H1 (cell line): ENCODE data around the gene STARD3. TPM values are rescaled to one million over a fixed set of nuclear protein-coding genes. Genes with fewer than 3 reads are reported as not detected.

Experiments used
- CTCF ChIA-PET: fragments of 300-600 bp; sonication (Branson Sonifier 250); formaldehyde crosslinking; loops from one replicate; lab custom pipeline; 2021; ENCODE audit not compliant: partially characterized antibody; lab: Charles Lee
- POLR2A ChIA-PET: fragments of 300-600 bp; sonication (Branson Sonifier 250); formaldehyde crosslinking; loops from one replicate; lab custom pipeline; 2021; ENCODE audit warnings: inconsistent platforms; ENCODE audit not compliant: partially characterized antibody; lab: Charles Lee
- DNase-seq, 2 experiments: peaks; one replicate each; pipeline versions ENCODE4 v3.0.0 to v3.0.0-alpha.2; 2010 to 2022; ENCODE audit warnings: low spot score in 2 of 2, low read depth in 1 of 2, mixed read lengths in 1 of 2
- FAIRE-seq: peaks from 2 replicates; lab custom pipeline; 2011; peaks lifted over from hg19 to GRCh38; lab: Jason Lieb, UNC
- H2AFZ ChIP-seq: 2 replicates; pipeline ENCODE4 v1.8.1; 2012; ENCODE audit warnings: low read length, inconsistent platforms
- H2AK5ac ChIP-seq: 2 replicates; pipeline ENCODE4 v1.6.1; 2013; ENCODE audit warnings: low read depth, low read length
- H2BK120ac ChIP-seq: replicated peaks from 2 replicates; pipeline ENCODE3; 2013; ENCODE audit warnings: low read depth, low read length, inconsistent platforms
- H2BK12ac ChIP-seq: 2 replicates; pipeline ENCODE4 v1.6.1; 2013; ENCODE audit warnings: low read depth, low read length
- H2BK15ac ChIP-seq: 2 replicates; pipeline ENCODE4 v1.6.1; 2013; ENCODE audit warnings: low read length
- H2BK20ac ChIP-seq: 2 replicates; pipeline ENCODE4 v1.6.1; 2013; ENCODE audit warnings: low read length
- H2BK5ac ChIP-seq: 2 replicates; pipeline ENCODE4 v1.6.1; 2013; ENCODE audit warnings: low read depth, low read length
- H3K14ac ChIP-seq: 2 replicates; pipeline ENCODE4 v1.6.1; 2013; ENCODE audit warnings: inconsistent platforms; ENCODE audit not compliant: insufficient read length
- H3K18ac ChIP-seq: 2 replicates; pipeline ENCODE4 v1.6.1; 2013; ENCODE audit warnings: low read length; ENCODE audit errors: extremely low read depth
- H3K23ac ChIP-seq: 2 replicates; pipeline ENCODE4 v1.6.1; 2013; ENCODE audit warnings: inconsistent platforms; ENCODE audit not compliant: insufficient read length
- H3K23me2 ChIP-seq: 2 replicates; pipeline ENCODE4 v1.6.1; 2013; ENCODE audit warnings: low read depth, low read length
- H3K27ac ChIP-seq: 2 replicates; pipeline ENCODE4 v1.6.1; 2011; ENCODE audit warnings: low read depth, low read length, inconsistent platforms
- H3K27me3 ChIP-seq, 4 experiments: replicated peaks in 1 of 4; 1 replicate in 1 of 4; 2 replicates in 3 of 4; pipeline versions ENCODE4 v1.6.1 to v1.8.1; 2011 to 2013; ENCODE audit warnings: low read length in 3 of 4, mild to moderate bottlenecking in 3 of 4, inconsistent platforms in 2 of 4, mixed read lengths in 2 of 4, moderate library complexity in 1 of 4; ENCODE audit not compliant: control insufficient read depth in 3 of 4, insufficient read depth in 3 of 4; ENCODE audit errors: extremely low read depth in 1 of 4
- H3K36me3 ChIP-seq, 4 experiments: 2 replicates each; pipeline versions ENCODE4 v1.6.1 to v1.8.1; 2011 to 2013; ENCODE audit warnings: mild to moderate bottlenecking in 4 of 4, low read length in 3 of 4, moderate library complexity in 2 of 4, control low read depth in 1 of 4, inconsistent platforms in 1 of 4; ENCODE audit not compliant: insufficient read depth in 4 of 4, control insufficient read depth in 2 of 4
- H3K4ac ChIP-seq: replicated peaks from 2 replicates; pipeline ENCODE3; 2013; ENCODE audit warnings: low read length, low read depth, mixed read lengths, inconsistent platforms; ENCODE audit not compliant: insufficient read length
- H3K4me1 ChIP-seq, 4 experiments: replicated peaks in 1 of 4; 1 replicate in 1 of 4; 2 replicates in 3 of 4; pipeline versions ENCODE4 v1.6.1 to v1.8.1; 2011 to 2013; ENCODE audit warnings: low read length in 3 of 4, inconsistent platforms in 2 of 4, mixed read lengths in 1 of 4; ENCODE audit not compliant: insufficient read depth in 4 of 4, control insufficient read depth in 3 of 4
- H3K4me2 ChIP-seq, 2 experiments: 2 replicates each; pipeline versions ENCODE4 v1.6.1 to v1.8.1; 2011 to 2013; ENCODE audit warnings: low read depth in 2 of 2, low read length in 2 of 2, control low read depth in 1 of 2, inconsistent platforms in 1 of 2, mild to moderate bottlenecking in 1 of 2; ENCODE audit not compliant: insufficient read depth in 1 of 2
- H3K4me3 ChIP-seq, 4 experiments: fragments of 200-600, 300-600 bp in 1 of 4; sonication (generic), shearing (Covaris generic), sonication (Bioruptor Twin) in 1 of 4; 2 replicates each; pipeline versions ENCODE4 v1.5.1 to v1.8.1; 2011 to 2016; ENCODE audit warnings: low read length in 4 of 4, low read depth in 3 of 4, control low read depth in 2 of 4, inconsistent platforms in 2 of 4, mild to moderate bottlenecking in 2 of 4, mixed read lengths in 1 of 4, moderate library complexity in 1 of 4; ENCODE audit not compliant: insufficient read depth in 2 of 4; ENCODE audit errors: extremely low read depth in 1 of 4
- H3K56ac ChIP-seq: replicated peaks from 2 replicates; pipeline ENCODE3; 2013; ENCODE audit warnings: low read depth, mild to moderate bottlenecking, mixed read lengths, low read length, inconsistent platforms; ENCODE audit not compliant: insufficient read length
- H3K79me1 ChIP-seq: 2 replicates; pipeline ENCODE4 v1.6.1; 2013; ENCODE audit warnings: low read depth, low read length, control low read depth
- H3K79me2 ChIP-seq, 2 experiments: 2 replicates each; pipeline versions ENCODE4 v1.6.1 to v1.8.1; 2012 to 2013; ENCODE audit warnings: low read length in 2 of 2, mild to moderate bottlenecking in 2 of 2, inconsistent platforms in 1 of 2; ENCODE audit not compliant: insufficient read depth in 2 of 2, control insufficient read depth in 1 of 2
- H3K9ac ChIP-seq, 4 experiments: replicated peaks in 1 of 4; 1 replicate in 1 of 4; 2 replicates in 3 of 4; pipeline versions ENCODE4 v1.6.1 to v1.8.1; 2011 to 2013; ENCODE audit warnings: low read depth in 3 of 4, low read length in 3 of 4, control low read depth in 2 of 4, mild to moderate bottlenecking in 2 of 4, moderate library complexity in 2 of 4, inconsistent platforms in 1 of 4; ENCODE audit errors: extremely low read depth in 1 of 4
- H3K9me3 ChIP-seq, 2 experiments: 2 replicates each; pipeline versions ENCODE4 v1.6.1 to v1.8.1; 2012 to 2013; ENCODE audit warnings: mild to moderate bottlenecking in 2 of 2, moderate library complexity in 2 of 2, control low read depth in 1 of 2, inconsistent platforms in 1 of 2, low read depth in 1 of 2, low read length in 1 of 2, mixed read lengths in 1 of 2; ENCODE audit not compliant: insufficient read depth in 2 of 2
- H4K20me1 ChIP-seq, 2 experiments: replicated peaks in 1 of 2; 2 replicates each; pipeline versions ENCODE3 to v1.8.1; 2011 to 2013; ENCODE audit warnings: inconsistent platforms in 2 of 2, low read length in 2 of 2, mild to moderate bottlenecking in 1 of 2; ENCODE audit not compliant: insufficient read depth in 2 of 2, control insufficient read depth in 1 of 2
- H4K5ac ChIP-seq: 2 replicates; pipeline ENCODE4 v1.6.1; 2013; ENCODE audit warnings: low read length, low read depth, mixed read lengths, inconsistent platforms; ENCODE audit not compliant: insufficient read length
- H4K8ac ChIP-seq: 2 replicates; pipeline ENCODE4 v1.8.0; 2013; ENCODE audit warnings: mild to moderate bottlenecking, moderate library complexity, low read length, inconsistent platforms; ENCODE audit not compliant: insufficient read depth; ENCODE audit errors: extremely low read depth
- H4K91ac ChIP-seq: replicated peaks from 2 replicates; pipeline ENCODE3; 2013; ENCODE audit warnings: low read length, mixed read lengths, inconsistent platforms; ENCODE audit not compliant: insufficient read length
- EZH2 ChIP-seq: fragments of 200-600 bp; sonication (generic); IDR thresholded peaks from 2 replicates; pipeline ENCODE4 v1.7.1; 2012; ENCODE audit warnings: low read depth, mild to moderate bottlenecking, moderate library complexity, low read length, inconsistent platforms; ENCODE audit not compliant: severe bottlenecking
- PHF8 ChIP-seq: fragments of 200-600 bp; sonication (generic); conservative IDR thresholded peaks from 2 replicates; pipeline ENCODE4 v1.7.1; 2012; ENCODE audit warnings: low read depth, mild to moderate bottlenecking, inconsistent platforms, low read length, moderate library complexity
- SP4 ChIP-seq: IDR thresholded peaks from 2 replicates; pipeline ENCODE4 v1.6.1; 2012; ENCODE audit warnings: low read length, inconsistent platforms
- SUZ12 ChIP-seq: fragments of 200-600 bp; sonication (generic); IDR thresholded peaks from 2 replicates; pipeline ENCODE4 v1.6.1; 2012; ENCODE audit warnings: mild to moderate bottlenecking, inconsistent platforms, low read length, moderate library complexity, mixed read lengths
- WGBS, 2 experiments: shearing (Covaris generic) in 1 of 2; methylation state at CpG; one replicate each; pipeline versions ENCODE4 v1.1.6 to v1.1.7; 2013 to 2015; ENCODE audit warnings: low lambda C conversion rate in 2 of 2, mixed read lengths in 2 of 2, inconsistent platforms in 1 of 2, low coverage in 1 of 2, missing lambda C conversion rate in 1 of 2; ENCODE audit not compliant: insufficient replicate concordance in 2 of 2, insufficient coverage in 1 of 2, insufficient read length in 1 of 2; ENCODE audit errors: extremely low coverage in 1 of 2, missing lambda C conversion rate in 1 of 2; 5-methylcytosine and 5-hydroxymethylcytosine counted together
- polyA plus RNA-seq, 7 experiments: library from polyadenylated mRNA; depleted of rRNA in 3 of 7; stranded (reverse) in 5 of 7; unstranded in 2 of 7; fragments of >200 nt in 5 of 7; fragments of 200-250 nt in 2 of 7; gene quantifications; 1 replicate in 5 of 7; 2 replicates in 1 of 7; 4 replicates in 1 of 7; pipeline versions ENCODE4 v1.2.1 to v1.2.3, GENCODE V29; 2011 to 2013; ENCODE audit warnings: missing spikeins in 2 of 7, mixed read lengths in 2 of 7
- total RNA-seq: library from RNA; stranded (reverse); fragmentation: NEBNext Ultra II Directional; extraction: Animal tissue kit (Norgen Biotek cat#: 25700); gene quantifications from 2 replicates; pipeline ENCODE4 v1.2.1, GENCODE V29; 2021
- TF ChIP-seq, protein P1 (sequence below): IDR thresholded peaks from 2 replicates; pipeline ENCODE4 v1.6.1; 2012; ENCODE audit warnings: inconsistent platforms
- TF ChIP-seq, protein P2 (sequence below), 3 experiments: IDR thresholded peaks; 1 replicate in 2 of 3; 2 replicates in 1 of 3; pipeline versions ENCODE4 v1.5.1 to v1.6.1; 2011; ENCODE audit warnings: low read length in 3 of 3, mild to moderate bottlenecking in 3 of 3, inconsistent platforms in 2 of 3, low read depth in 1 of 3, moderate library complexity in 1 of 3; ENCODE audit not compliant: insufficient read depth in 1 of 3; ENCODE audit errors: control extremely low read depth in 1 of 3

Gene STARD3
- total and polyA plus RNA-seq, 2 of the 8 experiments (the other 6 are each of a cell fraction or from before 2014, with no cell fraction given) = 47.6 to 80.3 TPM

DNA sequence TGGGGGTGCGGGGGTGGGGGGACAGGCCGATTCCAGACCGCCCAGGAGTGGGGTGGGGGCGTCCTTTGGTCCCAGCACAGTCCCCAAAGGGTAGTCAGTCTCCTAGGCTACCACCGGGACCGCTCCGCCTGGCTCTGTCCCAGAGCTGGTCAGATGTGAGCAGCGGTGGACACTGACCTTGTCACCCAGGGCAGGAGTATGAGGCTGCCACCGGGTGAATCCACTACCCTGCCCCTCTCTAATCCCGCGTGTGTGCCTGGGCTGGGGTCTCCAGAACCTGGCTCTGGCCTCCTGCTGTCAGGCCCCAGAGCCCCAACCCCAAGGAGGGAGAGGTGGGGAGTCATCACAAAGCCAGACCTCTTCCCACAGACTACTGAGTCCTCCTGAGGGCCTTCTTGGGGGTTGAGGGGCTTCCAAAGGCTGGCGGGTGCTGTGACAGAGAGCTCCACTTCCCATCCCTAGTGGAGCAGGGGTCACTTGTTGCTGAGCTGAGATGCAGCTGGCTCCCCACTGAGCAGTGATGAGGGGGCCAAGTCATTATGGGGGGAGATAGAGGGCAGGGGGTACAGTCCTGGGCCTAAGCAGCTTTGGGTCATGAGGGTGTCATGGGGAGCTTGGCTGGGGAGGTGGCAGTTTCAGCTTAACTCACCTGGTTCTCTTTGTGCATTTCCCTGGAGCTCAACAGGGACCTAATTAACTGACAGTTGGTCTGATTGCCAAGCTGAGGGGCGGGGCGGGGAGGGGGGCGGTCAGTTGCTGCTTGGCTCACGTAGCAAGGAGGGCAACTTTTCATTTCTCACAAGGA lies 9.0 kb upstream of the STARD3 start:
- no peak overlapping the region for H4K8ac ChIP-seq
- H2AK5ac ChIP-seq = no peak overlapping the region; the same call in 1 of the 2 replicates
- no peak overlapping the region for H2BK120ac ChIP-seq
- H3K14ac ChIP-seq = no peak overlapping the region
- H4K20me1 ChIP-seq = peaks cover 0 to 1% of the 10 kb centered on the region in 2 experiments
- peak overlapping the region; percentile 84 to 86 for H3K4me2 ChIP-seq
- POLR2A ChIA-PET = interaction anchor here (0.7 to 2.0 kb wide), 9 partner anchors 10 to 125 kb away, joined by 3 to 10 read pairs (median 3); partner anchors contain the start of gene MIEN1
- H3K9me3 ChIP-seq = no peaks in the 10 kb centered on the region
- H2BK12ac ChIP-seq = peak overlapping the region; percentile 84; the same call in 1 of the 2 replicates
- no peak overlapping the region for H2AFZ ChIP-seq
- DNase-seq (no peak), FAIRE-seq (no peak)
- H3K4me1 ChIP-seq = peaks cover 8 to 56% (median 42%) of the 10 kb centered on the region in 4 experiments
- H3K27me3 ChIP-seq = peaks cover 2 to 39% (median 35%) of the 10 kb centered on the region in 4 experiments
- H4K91ac ChIP-seq = no peak overlapping the region
- H3K9ac ChIP-seq = no peak overlapping the region; a peak in 2 of 7 replicates
- 11% methylated on average over 7 of the region's 16 CpGs; no CpG with 5 or more reads in 1 of the 2 experiments for WGBS, 2 experiments
- H2BK20ac ChIP-seq = peak overlapping the region; percentile 48; the same call in 1 of the 2 replicates
- H3K18ac ChIP-seq = peak overlapping the region; percentile 71
- H3K4me3 ChIP-seq = peak overlapping the region; percentile 64 to 75 (median 68); a peak in 6 of 8 replicates
- no peak overlapping the region for H3K23ac ChIP-seq
- H3K27ac ChIP-seq = no peak overlapping the region
- H2BK15ac ChIP-seq = peak overlapping the region; percentile 92; the same call in 1 of the 2 replicates
- H4K5ac ChIP-seq = no peak overlapping the region
- H3K4ac ChIP-seq = no peak overlapping the region
- no peaks in the 10 kb centered on the region for H3K36me3 ChIP-seq
- CTCF ChIA-PET = interaction anchor here (0.7 to 49.2 kb wide), 12 partner anchors 5 to 971 kb away, joined by 3 to 1885 read pairs (median 6); partner anchors contain the start of genes ERBB2, PGAP3, PNMT and PPP1R1B
- peak overlapping the region; percentile 16; the same call in 1 of the 2 replicates for H2BK5ac ChIP-seq
- H3K79me2 ChIP-seq = no peaks in the 10 kb centered on the region
- TF ChIP-seq, protein P1, sequence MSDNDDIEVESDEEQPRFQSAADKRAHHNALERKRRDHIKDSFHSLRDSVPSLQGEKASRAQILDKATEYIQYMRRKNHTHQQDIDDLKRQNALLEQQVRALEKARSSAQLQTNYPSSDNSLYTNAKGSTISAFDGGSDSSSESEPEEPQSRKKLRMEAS = no peak
- TF ChIP-seq SUZ12 = peak; percentile 29; the same call in 1 of the 2 replicates
- TF ChIP-seq EZH2 = no peak
- TF ChIP-seq PHF8 = no peak
- TF ChIP-seq, protein P2, sequence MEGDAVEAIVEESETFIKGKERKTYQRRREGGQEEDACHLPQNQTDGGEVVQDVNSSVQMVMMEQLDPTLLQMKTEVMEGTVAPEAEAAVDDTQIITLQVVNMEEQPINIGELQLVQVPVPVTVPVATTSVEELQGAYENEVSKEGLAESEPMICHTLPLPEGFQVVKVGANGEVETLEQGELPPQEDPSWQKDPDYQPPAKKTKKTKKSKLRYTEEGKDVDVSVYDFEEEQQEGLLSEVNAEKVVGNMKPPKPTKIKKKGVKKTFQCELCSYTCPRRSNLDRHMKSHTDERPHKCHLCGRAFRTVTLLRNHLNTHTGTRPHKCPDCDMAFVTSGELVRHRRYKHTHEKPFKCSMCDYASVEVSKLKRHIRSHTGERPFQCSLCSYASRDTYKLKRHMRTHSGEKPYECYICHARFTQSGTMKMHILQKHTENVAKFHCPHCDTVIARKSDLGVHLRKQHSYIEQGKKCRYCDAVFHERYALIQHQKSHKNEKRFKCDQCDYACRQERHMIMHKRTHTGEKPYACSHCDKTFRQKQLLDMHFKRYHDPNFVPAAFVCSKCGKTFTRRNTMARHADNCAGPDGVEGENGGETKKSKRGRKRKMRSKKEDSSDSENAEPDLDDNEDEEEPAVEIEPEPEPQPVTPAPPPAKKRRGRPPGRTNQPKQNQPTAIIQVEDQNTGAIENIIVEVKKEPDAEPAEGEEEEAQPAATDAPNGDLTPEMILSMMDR (IDR thresholded peaks at IDR 0.05; ENCODE audit: control extremely low read depth in 1 of 3, insufficient read depth in 1 of 3, low read depth in 1 of 3, low read length in 3 of 3) = no peak
- no peak for TF ChIP-seq SP4
- TF ChIP-seq, all 59 proteins: peak for 1
- Histone ChIP-seq H3K56ac (no peak overlapping the region), H3K79me1 (0 out of 2 replicates have a peak, but pooled peaks cover 2% of the 10 kb centered on the region), H3K23me2 (peaks cover 12% of the 10 kb centered on the region)
